ENCODE results near the gene C4BPA.

C4BPA gene

GRCh38 chr1:207109004-207109403 lies 5.0 kb downstream of the C4BPA start:
- in situ Hi-C loops (cut with MboI; ENCODE audit: low sequenced_read_pairs), result no loop called here

DNA sequence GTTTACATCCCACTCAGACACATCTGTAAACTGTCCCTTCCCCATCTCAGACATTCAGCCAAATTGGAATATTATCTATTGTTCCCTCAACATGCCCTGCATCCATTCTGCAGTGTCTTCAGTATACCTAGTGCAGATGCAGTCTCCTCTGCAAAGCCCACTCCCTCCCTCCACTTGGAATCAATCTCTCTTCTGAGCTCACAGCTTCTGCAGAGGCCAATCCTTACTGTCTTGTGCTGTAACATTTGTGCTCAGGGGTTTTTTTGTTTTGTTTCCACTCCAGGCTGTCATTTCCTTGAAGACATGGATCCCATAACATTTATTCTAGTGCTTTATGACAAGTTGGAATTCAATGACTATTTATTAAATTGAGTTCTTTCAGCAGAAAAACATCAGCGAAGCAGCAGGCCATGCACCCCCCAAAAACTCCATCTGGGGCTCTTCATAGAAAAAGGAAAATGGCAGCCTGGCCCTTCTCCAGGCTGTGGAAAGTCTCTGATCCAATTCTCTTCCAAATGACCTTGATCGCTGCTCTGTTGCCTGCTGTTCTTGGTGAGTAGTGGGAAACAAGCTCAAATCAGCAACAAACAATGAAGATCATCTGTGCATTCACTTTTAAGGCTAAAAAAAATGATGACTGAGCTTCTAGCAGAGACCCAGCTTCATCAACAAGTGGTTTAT lies 8.7 kb downstream of the C4BPA start:
- in situ Hi-C loops (cut with MboI; ENCODE audit: low sequenced_read_pairs), result no loop called here

- in situ Hi-C loops (cut with MboI; ENCODE audit: low sequenced_read_pairs), result no loop called here
Measured at GRCh38 chr1:207115269-207115668, 11.2 kb downstream of the C4BPA start.

DNA sequence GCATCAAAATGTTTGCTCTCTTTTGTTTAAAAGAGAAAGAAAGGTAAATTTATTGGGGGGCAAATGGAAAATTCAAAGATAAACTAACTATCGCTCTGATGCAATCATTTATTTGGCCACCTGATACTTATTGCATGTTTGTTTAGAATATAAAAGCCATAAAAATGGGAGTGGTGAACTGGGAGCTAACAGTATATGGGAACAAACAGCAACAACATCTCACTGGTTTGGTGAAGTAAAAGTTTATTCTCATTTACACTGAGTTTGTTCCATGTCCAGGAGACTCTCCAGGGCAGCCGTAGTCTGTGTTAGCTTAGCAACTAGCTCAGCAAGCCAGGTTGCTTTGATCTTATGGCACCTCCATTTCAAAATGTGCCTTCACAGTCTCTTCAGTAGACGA lies 20.4 kb downstream of the C4BPA start:
- in situ Hi-C loops (cut with MboI; ENCODE audit: low sequenced_read_pairs), result no loop called here

DNA sequence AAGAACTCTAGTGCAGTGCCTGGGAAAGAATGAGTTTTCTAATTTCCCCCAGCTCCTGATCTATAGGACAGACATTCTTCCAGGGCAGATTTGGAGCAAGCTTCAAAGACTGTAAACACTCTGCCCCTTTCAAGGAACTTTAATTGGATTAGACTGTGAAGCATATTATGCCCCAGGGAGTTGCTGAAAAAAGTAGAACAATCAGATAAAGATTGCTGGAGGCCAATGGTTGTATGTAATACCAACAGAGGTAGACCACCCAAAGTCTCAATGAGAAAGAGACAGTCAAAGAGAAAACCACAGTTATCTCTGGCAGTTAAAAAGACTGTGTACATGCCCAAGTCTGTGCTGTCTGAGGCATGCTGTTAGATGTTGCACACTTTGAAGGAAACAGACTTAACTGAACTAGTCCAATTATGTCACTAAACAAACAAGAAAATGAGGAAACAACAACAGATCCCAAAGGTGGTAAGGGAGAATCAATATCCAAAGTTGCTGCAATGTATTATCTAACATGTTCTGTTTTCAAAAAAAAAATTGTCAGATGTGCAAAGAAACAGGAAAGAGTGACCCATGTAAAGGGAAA lies 24.4 kb downstream of the C4BPA start:
- in situ Hi-C loops (cut with MboI; ENCODE audit: low sequenced_read_pairs), result no loop called here

DNA sequence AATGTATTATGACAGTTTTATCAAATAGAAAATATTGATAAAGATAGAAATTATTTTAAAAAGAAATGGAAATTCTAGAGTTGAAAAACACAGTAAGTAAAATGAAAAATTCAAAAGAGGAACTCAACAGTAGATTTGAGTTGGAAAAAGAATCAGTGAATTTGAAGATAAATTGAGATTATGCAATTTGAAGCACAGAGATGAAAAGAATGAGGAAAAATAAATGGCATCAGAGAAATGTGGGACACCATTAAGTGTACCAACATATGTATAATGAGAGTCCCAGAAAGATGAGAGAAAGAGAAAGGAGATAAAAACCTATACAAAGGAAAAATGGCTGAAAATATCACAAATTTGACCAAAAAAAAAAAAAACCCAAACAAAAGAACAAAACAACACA lies 25.0 kb downstream of the C4BPA start:
- in situ Hi-C loops (cut with MboI; ENCODE audit: low sequenced_read_pairs), result no loop called here

- in situ Hi-C loops (cut with MboI; ENCODE audit: low sequenced_read_pairs), result no loop called here
Measured at GRCh38 chr1:207130252-207131036, 26.4 kb downstream of the C4BPA start.

DNA sequence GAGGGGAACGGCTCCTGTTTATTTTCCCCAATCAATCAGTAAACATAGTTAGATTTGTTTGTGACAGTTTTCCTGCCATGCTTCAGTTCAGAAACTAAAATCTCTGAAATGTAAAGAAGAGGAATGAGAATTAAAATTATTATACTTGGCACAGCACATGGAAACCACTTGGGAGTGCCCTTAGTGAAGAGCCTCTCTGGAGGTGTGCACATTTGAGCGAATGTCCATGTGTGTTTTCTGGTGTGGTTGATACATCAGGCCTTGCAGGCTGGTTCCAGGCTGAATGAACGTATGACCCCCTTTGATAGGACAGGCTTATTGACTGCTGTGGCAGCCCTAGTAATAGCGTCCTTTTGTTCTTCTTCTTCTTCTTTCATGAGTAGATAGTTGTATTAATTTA lies 27.1 kb downstream of the C4BPA start:
- in situ Hi-C loops (cut with MboI; ENCODE audit: low sequenced_read_pairs), result no loop called here

DNA sequence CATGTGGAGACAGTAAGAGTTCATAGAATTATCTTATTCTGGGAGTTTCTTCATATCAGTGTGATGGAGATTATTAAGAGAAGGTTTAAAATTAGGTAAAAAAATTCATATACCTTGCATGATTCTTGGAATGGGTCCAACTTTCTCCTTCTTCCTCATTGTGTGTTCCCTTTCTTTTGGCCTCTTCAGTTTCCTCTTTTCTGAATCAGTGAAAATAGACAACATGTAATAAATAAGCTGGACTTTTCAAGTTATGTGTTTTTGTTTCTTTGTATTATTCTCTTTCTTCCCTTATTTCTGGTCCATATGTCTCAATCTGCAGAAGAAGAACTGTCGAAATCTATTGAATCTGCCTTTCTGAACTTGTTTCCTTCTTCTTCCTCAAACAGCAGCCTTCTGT lies 30.5 kb downstream of the C4BPA start:
- in situ Hi-C loops (cut with MboI; ENCODE audit: low sequenced_read_pairs), result no loop called here

DNA sequence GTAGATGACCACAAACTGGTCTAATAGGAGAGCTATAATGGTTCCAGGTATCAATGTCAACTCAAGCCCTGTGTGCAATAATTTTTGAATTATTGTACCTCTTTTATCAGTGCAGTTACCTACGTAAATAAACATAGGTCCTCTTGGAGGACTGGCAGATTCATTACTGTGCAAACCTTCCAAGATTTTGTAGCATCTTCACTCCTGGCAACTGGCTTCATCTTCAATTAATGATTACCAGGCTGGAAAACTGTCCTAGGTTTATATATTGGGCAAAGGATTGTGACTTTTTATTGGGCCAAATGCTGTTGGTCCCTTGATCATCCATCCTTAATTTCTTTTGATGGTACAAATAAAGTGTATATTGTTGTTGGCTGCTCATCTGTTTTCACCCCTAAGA lies 35.6 kb downstream of the C4BPA start:
- in situ Hi-C loops (cut with MboI; ENCODE audit: low sequenced_read_pairs), result no loop called here

DNA sequence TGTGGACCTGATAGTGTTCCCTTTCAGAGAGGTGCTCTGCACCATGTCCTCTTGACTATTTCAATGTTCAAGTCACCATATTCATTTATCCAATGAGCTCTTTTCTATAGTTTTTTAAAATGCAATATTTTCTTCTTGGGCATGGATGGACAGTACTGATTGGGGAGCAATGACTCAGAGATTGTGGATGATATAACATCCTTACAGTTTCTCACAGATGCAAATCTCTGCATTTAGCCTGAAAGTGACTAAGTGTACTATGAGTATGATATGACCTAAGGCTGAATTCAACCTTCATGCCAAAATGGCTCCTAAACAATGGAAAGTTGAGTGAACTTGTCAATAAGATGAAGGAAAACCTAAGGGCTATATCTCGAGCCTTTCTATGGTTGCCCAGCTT lies 36.5 kb downstream of the C4BPA start:
- in situ Hi-C loops (cut with MboI; ENCODE audit: low sequenced_read_pairs), result no loop called here

- in situ Hi-C loops (cut with MboI; ENCODE audit: low sequenced_read_pairs), result no loop called here
Measured at GRCh38 chr1:207145401-207146058, 41.5 kb downstream of the C4BPA start.

- in situ Hi-C loops (cut with MboI; ENCODE audit: low sequenced_read_pairs), result no loop called here
Measured at GRCh38 chr1:207151920-207152319, 47.9 kb downstream of the C4BPA start.

DNA sequence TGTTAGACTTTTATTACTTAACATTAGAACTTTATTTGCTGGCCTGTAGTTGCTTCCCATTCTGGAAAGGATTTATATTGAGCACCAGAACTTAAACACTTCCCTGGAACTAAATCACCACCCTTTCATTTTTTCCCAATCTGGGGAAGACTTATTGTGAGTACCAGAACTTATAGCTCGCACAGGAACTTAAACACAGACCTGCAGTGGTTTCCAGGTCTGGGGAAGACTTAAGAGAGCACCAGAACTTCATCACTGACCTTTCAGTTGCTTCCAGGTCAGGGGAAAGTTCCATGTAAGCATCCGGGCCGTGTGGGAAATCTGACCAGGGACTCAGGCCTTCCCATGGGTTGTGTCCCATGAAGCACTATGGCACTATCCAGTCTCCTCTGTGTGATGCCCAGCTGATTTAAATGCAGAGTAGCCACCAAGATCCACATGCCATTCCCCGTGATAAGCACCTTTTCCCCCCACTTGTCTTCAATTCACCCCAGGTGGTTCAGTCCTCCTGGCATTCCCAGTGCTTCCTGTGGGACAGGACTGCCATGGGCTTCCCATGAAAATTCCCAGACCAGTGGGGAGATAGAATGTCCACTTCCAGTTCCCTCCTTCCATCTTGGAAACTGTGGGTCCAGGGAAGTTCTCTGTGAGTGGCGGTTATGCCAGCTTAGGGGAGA lies 48.9 kb downstream of the C4BPA start:
- in situ Hi-C loops (cut with MboI; ENCODE audit: low sequenced_read_pairs), result no loop called here

DNA sequence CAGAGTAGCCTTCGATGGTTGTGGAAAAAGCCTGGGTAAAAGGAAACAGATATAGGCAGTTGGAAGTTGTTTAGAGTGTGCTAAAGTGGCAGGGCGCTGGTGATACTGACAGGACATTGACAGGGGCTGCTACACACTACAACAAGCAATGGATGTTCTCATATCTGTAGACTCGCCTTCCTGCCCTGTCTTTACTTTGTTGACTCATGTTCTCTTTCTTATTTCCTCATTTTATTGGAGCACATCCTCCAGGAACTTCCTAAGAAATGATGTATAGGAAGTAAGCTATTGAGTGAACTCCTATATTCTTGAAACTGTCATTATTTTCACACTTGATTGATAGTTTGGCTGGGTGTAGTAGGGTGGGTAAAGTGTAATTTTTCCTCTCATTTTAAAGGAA lies 51.0 kb downstream of the C4BPA start:
- in situ Hi-C loops (cut with MboI; ENCODE audit: low sequenced_read_pairs), result no loop called here

DNA sequence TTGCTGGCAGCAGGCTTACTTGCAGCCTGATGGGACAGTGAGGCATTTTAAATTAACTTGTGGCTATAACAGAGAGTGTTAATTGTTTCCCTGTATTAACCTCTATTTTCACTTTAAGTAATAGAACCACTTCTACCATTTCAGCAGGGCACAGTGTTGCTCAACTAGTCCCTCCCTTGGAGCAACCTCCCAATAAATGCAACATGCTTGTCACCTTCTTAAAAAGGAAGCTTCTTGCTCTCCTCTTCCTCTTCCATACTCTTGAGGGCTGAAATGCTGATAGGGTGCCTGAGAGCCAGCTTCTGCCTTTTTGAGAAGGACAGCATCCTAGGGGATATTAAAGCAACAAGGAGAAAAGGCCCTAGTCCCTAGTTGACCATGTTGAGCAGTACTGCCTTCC lies 52.1 kb downstream of the C4BPA start:
- in situ Hi-C loops (cut with MboI; ENCODE audit: low sequenced_read_pairs), result no loop called here

GRCh38 chr1:207156826-207157225 lies 52.8 kb downstream of the C4BPA start:
- in situ Hi-C loops (cut with MboI; ENCODE audit: low sequenced_read_pairs), result no loop called here

DNA sequence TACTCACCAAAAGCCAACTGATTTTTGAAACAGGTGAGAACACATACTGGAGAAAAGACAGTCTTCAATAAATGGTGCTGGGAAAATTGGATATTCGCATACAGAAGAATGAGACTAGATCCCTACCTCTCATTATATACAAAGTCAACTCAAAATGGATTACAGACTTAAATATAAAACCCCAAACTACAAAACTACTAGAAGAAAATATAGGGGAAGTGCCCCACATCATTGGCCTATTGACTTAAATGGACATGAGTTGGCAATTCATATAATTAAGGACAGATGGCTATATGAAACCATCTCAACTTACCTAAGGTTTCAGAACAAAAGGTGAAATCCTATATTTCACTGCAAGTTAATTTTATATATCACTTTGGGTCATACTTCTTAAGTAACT lies 60.1 kb downstream of the C4BPA start:
- in situ Hi-C loops (cut with MboI; ENCODE audit: low sequenced_read_pairs), result no loop called here

DNA sequence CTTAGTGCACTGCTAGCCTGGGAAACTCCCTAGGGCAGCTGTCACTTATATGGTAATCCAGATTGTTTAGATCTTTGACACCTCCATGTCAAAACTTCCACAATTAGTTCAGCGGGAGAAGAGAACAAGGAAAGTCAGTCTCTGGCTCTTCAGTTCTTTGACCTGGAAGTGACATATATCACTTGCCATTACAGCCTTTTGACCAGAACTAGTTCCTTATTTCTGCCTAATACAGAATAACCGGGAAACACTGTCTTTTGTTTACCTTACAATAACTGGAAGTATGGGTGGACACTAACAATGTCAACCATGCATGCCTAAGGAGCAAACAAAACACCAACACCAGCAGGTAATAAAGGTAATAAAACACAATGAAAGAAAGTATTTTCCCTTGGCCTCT lies 68.3 kb downstream of the C4BPA start:
- in situ Hi-C loops (cut with MboI; ENCODE audit: low sequenced_read_pairs), result no loop called here

DNA sequence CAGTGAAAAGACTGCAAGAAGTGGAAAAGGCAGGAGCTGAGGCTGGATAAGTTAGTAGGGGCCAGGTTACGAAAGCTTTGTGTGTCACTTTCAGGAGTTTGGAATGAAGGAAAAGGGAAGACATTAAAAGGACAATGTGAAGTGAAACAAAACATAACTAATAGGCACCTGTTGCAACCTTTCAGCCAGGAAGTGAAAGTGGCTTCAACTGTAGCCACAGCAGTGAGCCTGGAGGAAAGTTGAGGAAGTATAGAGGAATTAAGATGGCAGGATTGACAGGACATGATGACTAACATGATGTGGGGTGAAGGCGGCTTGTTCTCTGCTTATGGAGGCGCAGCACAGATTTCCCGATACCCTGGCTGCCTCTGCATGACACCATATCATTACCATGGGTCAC lies 68.9 kb downstream of the C4BPA start:
- in situ Hi-C loops (cut with MboI; ENCODE audit: low sequenced_read_pairs), result no loop called here

GRCh38 chr1:207173396-207173795 lies 69.4 kb downstream of the C4BPA start:
- in situ Hi-C loops (cut with MboI; ENCODE audit: low sequenced_read_pairs), result no loop called here

All from HL-60/S4 treated with phorbol 12-myristate 13-acetate at 8.2 ng/mL for 4 days and 3 days (cell line).